Stimulated activated CD4-positive, alpha-beta T cell treated with anti-CD3 and anti-CD28 coated beads, Interleukin-12 subunit alpha, Interleukin-12 subunit beta, amount 100 ng/mL, for 4 hours (primary cell): ENCODE measurements around the gene MATN1.
"Not testable (repeated sequence)": the region's sequence is repeated elsewhere in the genome, so short reads cannot be mapped to it uniquely, and the experiment has no call there.

Experiments used
- DNase-seq: peaks from one replicate; pipeline ENCODE4 v3.0.0-alpha.2; 2020

MATN1 gene

GRCh38 chr1:30693822-30694221 is 29.6 kb downstream of the MATN1 start:
- DNase-seq = no peak

GRCh38 chr1:30693366-30693765 is 30.0 kb downstream of the MATN1 start:
- no peak for DNase-seq

- DNase-seq = no peak
Measured at GRCh38 chr1:30692948-30693301, 30.5 kb downstream of the MATN1 start.

GRCh38 chr1:30692201-30692947 is 31.0 kb downstream of the MATN1 start:
- DNase-seq = no peak

GRCh38 chr1:30691480-30691879 is 31.9 kb downstream of the MATN1 start:
- no peak for DNase-seq

- DNase-seq = no peak
Measured at GRCh38 chr1:30689901-30690645, 33.3 kb downstream of the MATN1 start.

- no peak for DNase-seq
Measured at GRCh38 chr1:30688920-30689794, 34.2 kb downstream of the MATN1 start.

- not testable (repeated sequence) for DNase-seq
Measured at GRCh38 chr1:30688516-30688915, 34.9 kb downstream of the MATN1 start.

GRCh38 chr1:30687886-30688285 is 35.5 kb downstream of the MATN1 start:
- DNase-seq = no peak

- no peak for DNase-seq
Measured at GRCh38 chr1:30686236-30686935, 37.0 kb downstream of the MATN1 start.

GRCh38 chr1:30685796-30686165 is 37.6 kb downstream of the MATN1 start:
- DNase-seq = no peak

- peak; percentile 16 for DNase-seq
Measured at GRCh38 chr1:30684881-30685795, 38.2 kb downstream of the MATN1 start.

- DNase-seq = no peak
Measured at GRCh38 chr1:30684259-30684658, 39.1 kb downstream of the MATN1 start.

- DNase-seq = no peak
Measured at GRCh38 chr1:30683699-30684098, 39.7 kb downstream of the MATN1 start.

- no peak for DNase-seq
Measured at GRCh38 chr1:30682396-30683275, 40.7 kb downstream of the MATN1 start.

GRCh38 chr1:30681782-30682181 is 41.6 kb downstream of the MATN1 start:
- DNase-seq = no peak

GRCh38 chr1:30680879-30681278 is 42.5 kb downstream of the MATN1 start:
- no peak for DNase-seq

GRCh38 chr1:30680429-30680828 is 43.0 kb downstream of the MATN1 start:
- no peak for DNase-seq

GRCh38 chr1:30679976-30680305 is 43.4 kb downstream of the MATN1 start:
- DNase-seq = no peak

- DNase-seq = no peak
Measured at GRCh38 chr1:30679201-30679975, 44.0 kb downstream of the MATN1 start.
